Measurements from ENCODE around the gene PRKAG2.
"Not testable (repeated sequence)": the region's sequence is repeated elsewhere in the genome, so short reads cannot be mapped to it uniquely, and the experiment has no call there.

The PRKAG2 gene

DNA sequence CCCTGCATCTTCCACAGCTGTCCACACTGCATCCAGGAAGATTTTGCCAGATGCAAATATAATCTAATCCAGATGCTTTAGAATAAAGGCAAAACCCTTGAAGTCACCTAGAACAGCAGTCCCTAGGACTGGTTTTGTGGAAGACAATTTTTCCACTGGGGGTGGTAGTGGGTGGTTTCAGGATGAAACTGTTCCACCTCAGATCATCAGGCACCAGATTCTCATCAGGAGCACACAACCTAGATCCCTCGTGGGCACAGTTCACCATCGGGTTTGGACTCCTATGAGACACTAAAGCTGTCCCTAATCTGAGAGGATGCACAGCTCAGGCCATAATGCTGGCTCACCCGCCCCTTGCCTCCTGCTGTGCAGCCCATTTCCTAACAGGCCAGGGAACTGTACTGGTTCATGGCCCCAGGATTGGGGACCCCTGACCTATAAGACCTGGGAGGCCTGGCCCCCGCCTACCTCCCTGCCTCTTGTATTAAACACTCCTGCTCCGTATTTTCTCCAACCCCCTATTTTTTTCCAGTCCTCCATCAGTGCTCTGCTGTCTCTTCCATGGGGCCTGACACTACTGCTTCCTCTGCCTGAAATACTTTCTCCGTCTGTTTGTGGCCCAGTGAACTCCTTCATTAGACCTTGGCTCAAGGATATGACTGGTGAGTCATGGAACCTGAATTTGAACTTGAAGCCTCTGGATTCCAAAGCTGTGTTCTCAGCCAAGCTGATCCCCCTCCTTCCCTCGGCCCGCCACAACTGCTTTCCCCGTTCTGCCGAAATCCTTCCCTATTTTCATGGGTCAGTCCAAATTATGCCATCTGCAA is 277.3 kb downstream of the PRKAG2 start:
- no peak for DNase-seq

DNA sequence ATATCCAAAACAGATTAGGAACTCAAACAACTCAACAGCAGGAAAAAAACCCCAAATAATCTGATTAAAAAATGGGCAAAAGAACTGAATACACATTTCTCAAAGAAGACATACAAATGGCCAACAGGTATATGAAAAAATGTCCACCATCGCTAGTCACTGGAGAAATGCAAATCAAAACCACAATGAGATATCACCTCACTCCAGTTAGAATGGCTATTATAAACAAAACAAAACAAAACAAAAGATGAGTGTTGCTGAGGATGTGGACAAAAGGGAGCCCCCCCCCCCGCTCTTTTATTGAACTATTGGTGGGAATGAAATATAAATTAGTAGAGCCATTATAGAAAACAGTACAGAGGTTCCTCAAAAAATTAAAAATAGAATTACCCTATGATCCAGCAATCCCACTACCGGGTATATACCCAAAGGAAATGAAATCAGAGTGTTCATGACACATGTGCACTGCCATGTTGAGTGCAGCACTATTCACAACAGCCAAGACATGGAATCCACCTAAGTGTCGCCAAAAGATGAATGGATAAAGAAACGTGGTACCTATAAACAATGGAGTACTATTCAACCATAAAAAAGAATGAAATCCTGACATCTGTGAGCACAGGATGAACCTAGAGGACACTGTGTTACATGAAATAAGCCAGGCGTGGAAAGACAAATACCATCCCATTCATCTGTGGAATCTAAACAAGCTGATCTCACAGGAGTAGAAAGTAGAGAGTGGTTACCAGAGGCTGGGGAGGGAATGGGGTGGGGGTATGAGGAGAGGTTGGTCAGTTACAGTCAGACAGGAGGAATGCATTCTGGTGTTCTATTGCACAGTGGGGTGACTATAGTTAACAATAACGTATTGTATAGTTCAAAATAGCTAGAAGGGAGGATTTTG is 279.1 kb downstream of the PRKAG2 start:
- no peak for DNase-seq

DNA sequence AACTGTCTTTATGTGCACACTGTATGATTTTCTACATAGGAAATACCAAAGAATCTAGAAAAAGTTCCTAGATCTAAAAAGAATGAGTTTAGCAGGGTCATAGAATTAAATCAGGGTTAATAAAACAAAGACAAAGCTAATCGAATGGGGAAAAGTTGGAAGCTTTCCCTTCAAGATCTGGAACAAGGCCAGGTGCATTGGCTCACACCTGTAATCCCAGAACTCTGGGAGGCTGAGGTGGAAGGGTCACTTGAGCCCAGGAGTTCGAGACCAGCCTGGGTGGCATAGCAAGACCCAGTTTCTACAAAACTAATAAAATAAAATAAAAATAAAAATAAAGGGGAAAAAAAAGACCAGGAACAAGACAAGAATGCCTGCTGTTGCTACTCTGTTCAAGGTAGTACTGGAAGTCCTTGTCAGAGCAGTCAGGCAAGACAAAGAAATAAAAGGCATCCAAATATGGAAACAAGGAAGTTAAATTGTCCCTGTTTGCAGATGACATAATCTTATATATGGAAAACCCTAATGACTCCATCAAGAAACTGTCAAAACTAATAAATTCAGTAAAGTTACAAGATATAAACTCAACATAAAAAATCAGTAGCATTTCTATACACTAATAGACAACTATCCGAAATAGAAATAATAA is 281.1 kb downstream of the PRKAG2 start:
- no peak for DNase-seq

DNA sequence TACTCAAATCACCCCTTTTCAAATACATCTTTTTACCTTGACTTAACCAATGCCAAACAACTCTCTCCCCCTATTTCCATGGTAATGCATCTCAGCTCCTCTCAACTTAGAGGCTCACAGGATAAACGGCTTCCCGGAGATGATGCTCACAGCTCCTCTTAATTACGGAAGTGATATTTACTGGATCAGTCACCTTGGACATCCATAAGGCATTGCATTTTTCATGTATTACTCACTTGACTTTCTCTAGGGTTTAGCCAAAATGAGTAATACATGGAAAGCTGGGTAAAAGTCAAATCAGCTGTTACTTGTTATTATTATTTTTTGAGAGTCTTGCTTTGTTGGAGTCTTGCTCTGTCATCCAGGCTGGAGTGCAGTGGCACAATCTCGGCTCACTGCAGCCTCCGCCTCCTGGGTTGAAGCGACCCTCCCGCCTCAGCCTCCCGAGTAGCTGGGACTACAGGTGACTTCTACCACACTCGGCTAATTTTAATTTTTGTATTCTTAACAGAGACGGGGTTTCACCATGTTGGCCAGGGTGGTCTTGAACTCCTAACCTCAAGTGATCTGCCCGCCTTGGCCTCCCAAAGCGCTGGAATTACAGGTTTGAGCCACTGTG is 283.9 kb downstream of the PRKAG2 start:
- DNase-seq, result no peak

DNA sequence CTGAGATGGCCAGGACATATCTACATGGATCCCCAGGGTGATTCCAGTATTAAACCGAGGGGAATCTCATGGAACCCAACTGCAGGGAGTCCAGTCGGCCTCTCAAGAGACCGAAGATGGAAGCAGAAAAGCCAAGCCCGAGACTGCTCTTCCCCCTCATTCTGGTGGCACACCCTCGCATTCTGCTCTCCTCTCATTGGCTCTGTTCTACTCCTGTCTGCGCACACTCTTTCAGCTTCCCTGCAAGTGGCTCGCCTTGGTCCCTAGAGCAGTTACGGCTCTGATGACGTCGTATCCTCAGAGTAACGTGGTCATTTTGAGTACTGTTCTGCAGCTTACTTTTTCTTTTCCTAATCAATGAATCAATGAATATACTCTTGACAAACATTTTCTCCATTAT is 284.6 kb downstream of the PRKAG2 start:
- DNase-seq, result no peak

DNA sequence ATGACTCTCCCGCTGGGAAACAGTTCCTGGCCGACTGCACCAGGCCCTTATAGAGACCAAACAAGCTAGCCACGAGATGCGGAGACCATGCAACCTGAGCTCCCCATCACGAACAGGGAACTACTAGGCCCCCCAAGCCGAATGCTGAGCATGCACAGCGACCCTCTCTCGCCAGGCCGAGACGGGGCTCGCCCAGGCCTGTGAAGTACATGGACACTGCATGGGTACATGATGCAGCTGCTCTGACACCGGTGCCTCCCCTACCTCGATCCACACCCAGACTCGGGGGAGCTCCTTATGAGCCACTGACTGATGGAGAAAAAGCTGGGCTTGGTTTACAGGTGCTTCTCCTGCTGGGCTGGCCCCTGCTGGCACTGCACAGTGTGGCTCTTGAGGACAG is 285.0 kb downstream of the PRKAG2 start:
- no peak for DNase-seq

DNA sequence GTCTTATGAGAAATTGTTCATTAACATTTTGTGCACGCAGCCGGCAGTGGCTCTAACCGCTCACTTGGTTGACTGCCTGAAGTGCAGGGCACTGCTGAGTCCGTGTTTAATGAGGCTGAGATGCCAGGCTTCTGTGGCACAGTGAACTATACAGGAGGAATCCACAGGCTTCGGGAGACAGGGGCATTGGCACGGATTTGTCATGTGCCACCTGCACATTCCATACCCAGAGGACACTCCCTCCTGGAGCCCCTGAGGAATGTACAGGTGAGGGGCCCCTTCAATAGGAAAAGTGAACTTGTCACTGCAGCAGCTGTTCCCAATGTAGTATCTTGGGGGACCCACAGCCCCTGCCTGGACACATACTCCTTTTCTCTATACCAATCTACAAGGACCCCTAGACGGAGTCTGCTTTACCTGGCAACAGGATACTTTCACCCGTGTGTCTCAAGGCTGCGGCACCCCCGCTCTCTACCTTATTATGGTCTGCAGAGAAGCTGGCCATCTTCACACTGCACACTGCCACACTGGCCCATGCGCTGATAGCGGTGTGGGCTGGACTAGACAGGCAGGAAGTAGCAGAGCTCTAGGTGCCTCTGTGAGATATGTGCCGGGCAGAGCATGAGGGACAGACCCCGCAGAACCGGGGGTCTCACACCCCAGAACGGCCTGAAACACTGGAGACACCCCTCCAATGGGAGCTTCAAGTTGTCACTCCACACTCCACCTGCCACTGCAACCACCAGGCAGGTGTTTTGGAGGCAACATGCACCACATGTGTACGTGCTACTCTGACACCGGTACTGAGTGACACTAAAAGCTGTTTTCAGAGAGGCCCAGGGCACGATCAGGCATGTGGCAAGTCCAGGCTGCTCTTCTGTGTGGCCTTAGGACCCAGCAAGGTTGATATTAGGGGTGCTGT is 285.8 kb downstream of the PRKAG2 start:
- DNase-seq, result no peak

DNA sequence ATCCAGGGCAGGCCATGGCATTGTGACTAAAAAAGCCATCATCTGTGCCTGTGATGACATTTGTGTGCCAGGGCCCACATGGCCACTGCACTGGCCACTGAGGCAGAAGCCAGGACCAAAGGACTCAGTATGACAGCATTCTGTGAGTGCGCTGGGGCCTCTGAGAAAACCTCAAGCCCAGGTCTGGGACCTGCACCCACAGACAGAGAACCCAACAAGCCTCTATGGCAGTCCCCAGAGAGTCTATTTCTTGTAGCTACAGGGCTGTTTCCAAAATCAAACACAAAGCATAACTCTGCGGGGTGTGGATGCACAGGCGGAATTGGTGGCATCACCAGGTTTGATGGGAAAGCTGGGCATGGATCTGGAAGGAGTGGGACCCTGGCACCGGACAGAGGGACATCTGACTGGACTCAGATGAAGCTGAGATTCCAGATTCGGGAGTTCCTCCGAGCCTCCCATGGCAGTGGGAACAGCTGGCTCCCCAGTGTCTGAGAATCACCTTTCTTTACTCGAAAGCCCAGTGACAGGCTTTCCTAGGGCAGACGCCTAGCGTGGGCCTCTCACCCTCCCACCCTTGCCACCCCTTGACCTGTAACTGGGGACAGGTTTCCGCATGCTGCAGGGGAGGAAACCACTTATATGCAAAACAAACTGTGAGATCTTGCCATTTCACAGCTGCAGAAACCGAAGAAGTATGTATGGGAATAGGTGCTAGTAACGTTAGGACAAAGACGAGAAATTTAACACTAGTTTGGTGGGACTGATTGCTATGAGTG is 286.7 kb downstream of the PRKAG2 start:
- no peak for DNase-seq

DNA sequence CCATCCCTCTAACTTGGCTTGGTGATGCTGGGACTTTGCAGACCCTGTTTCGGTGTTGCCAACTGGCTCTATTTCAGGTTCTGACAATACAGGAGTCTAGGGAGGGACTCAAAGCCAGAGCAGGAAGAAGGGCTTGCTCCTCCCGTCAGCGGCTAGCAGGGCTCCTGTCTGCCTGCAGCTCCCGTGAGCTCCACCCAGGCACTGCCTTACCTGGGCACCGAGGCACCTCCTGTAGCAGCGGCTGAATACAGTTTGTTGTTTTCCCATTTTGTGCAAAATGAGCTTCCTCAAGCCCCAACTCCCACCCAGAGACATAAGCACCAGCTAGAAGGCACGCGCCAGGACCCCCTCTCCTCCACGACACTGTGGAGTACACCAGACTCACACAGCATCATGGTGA is 287.9 kb downstream of the PRKAG2 start:
- DNase-seq, result no peak

DNA sequence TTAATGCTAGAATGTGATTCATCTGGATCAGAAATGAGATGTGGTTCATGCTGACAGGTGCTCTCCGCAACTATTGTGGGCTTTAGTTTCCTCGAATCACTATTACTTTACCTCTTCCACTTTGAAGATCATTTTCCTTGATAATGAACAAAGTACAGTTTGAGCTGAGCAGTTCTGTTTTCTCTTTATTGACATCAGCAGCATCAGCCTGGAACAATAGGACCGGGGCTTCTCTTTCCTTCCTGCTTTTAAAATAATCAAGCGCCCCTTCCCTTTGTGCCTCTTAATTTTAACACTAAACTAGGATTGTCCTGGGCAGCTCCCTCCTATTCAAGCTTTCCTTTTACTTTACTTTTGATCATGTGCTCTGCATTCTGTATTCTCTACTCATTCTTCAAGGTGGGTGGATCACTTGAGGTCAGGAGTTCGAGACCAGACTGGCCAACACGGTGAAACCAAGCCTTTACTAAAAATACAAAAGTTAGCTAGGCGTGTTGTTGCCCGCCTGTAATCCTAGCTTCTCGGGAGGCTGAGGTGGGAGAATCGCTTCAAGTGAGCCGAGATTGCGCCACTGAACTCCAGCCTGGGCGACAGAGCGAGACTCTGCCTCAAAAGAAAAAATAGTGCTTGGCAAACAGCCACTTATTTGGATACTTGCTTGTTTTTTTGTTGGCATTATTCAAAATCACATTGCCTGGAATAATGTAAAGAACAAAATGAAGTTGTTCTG is 290.2 kb downstream of the PRKAG2 start:
- no peak for DNase-seq

DNA sequence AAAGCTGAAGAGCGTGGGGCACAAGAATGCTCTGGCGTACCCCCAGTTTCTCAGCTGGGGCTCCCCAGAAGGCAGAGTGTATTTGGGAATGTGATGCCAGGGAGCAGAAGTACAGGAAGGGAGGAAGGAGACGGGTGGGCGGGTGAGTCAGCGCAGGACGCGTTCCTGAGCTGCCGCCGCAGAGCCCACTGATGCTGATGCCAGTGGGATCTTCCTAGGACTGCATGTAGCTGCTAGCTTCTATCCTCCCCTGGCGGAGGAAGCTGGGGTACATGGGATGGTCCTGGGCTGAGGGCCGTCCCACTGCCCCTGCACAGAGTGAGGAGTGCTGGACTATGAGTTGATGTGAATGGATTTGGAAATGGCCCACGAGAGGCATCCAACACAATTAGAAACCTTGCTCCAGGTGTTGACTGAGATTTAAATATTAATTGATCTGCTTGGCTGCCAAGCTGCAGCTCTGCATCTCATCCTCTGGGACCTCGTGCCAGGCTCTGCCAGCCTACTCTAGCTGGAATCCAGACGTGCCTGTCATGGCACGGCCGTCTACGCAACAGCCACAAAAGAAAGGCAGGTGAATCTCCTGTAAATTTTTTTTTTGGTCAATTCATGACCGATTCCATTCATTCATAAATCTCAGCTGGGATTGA is 291.0 kb downstream of the PRKAG2 start:
- DNase-seq, result no peak

DNA sequence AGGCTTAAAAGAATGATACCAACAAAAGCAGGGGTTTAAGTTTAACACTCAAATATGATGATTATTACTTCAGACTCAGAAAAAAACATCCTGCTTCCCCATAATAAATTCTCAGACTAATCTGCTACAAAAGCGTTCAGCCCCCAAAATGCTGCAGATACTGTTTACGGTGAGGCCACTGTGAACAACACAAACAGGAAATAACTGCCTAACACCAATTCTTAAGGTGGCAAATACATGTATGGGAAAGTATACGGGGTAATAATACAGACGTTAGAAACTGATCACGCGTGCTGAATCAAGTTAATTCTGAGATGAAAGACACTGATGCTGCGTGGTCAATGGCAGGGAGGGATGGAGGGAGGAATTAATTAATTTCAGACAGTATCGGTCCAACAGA is 295.2 kb downstream of the PRKAG2 start:
- DNase-seq, result no peak

DNA sequence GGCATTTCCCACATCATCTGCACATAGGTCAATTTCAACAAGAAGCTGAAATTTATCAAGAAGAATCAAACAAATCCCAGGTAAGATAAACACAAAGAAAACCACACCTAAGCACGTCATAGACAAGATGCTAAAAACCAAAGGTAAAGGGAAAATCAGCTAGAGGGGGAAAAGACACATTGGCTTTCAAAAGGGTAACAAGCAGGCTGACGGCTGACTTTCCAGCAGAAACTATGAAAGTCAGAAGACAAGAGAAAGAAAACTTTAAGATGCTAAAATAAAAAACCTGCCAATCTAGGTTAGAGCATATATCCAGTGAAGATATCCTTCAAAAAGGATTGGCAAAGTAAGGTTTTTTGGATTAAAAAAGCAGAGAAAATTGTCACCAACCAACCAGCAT is 297.3 kb downstream of the PRKAG2 start:
- no peak for DNase-seq

DNA sequence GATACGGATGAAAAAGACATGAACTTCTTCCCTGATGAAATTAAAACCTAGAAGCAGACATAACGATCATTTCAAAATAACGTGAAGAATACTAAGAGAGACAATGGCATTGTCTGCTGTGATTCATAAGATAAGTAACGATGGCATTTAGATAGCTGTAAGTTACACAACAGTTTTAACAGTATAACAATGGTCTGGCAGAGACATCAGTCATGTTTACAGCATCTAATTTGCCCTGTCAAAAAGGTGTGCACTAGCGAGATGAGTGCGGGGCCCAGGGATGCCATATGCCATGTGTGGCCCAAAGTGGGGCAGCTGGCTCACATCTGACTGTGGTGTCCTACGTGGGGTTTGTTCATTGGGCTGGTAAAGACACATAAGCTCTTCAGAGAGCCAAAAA is 301.5 kb downstream of the PRKAG2 start:
- DNase-seq, result no peak

DNA sequence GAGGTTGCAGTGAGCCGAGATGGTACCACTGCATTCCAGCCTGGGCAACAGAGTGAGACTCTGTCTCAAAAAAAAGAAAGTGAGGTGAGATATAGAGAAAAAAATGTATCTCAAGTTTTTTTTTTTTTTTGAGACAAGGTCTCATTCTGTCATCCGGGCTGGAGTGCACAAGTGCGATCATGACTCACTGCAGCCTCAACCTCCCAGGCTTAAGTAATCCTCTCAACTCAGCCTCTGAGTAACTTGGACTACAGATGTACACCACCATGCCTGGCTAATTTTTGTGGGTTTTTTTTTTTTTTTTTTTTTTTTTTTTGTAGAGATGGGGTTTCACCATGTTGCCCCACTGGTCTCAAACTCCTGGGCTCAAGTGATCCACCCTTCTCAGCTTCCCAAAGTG is 303.9 kb downstream of the PRKAG2 start:
- DNase-seq, result not testable (repeated sequence)

DNA sequence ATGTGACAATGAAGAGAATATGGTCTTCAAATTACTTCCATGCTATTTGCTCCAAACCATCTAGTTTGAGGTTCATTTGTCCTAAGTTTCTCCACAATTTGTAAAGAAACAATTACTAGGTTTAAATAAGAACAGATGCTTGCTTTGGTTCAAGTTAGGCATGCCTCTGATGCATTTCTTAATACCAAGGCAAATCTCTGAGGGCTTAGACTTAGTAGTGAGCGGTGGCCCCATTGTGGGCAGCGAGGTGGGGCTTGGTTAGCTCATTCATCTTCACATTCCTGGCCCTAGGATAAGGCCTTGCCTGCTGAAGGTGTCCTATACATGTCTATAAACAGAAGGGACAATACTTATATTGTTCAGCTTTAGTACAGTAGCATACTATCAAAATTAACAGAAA is 304.8 kb downstream of the PRKAG2 start:
- no peak for DNase-seq

DNA sequence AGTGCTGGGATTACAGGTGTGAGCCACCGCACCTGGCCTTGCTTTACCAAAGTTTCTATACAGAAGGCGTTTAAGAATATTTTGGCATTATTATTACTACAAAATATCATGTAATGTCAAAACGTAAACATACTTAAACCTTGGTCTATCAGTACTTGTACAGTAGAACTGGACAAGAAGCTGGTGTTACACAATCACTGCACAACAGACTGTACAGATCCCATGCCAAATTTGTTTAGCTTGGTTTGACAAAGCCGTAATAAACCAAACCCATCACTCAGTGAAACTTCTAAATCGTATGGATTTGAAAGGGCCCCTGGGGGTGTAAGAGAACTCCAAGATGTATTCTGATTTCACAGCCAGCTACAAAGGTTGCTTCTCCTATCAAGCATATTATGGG is 305.4 kb downstream of the PRKAG2 start:
- DNase-seq, result no peak

DNA sequence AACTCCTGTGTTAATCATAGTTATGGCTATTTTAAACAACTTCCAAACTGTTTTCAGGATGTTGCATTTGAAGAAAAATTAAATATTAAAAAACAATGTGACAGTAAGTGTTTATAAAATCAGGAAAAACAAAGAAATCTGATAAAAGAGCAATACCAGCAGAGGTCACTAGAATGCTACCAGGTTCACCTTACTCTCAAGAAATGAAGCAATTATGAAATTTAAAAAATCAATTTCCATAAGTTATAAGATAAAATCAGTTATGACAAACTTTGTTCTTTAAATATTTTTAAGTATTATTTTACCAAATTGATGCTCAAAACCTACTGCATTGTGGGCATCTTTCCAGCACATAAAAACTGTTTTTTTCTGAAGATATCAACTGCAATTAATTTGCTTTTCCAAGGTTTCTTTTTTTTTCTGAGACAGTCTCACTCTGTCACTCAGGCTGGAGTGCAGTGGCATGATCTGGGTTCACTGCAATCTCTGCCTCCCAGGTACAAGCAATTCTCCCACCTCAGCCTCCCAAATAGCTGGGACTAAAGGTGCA is 306.5 kb downstream of the PRKAG2 start:
- no peak for DNase-seq
